Measurements from ENCODE around the gene UBE2H. TPM values are rescaled to one million over a fixed set of nuclear protein-coding genes. Genes with fewer than 3 reads are reported as not detected.

The UBE2H gene
- total and polyA plus RNA-seq, 2 of the 4 experiments (the other 2 are of a cell fraction): 34.6 to 49.4 TPM

- Histone ChIP-seq H3K36me3 (ENCODE audit: control insufficient read depth, insufficient read depth, low read length) (no peaks in the 10 kb centered on the region), H3K4me3 (ENCODE audit: insufficient read depth, low read depth, low read length) (no peak overlapping the region), H3K4me1 (ENCODE audit: control insufficient read depth, insufficient read depth, low read length) (peaks cover 15% of the 10 kb centered on the region), H4K20me1 (ENCODE audit: insufficient read depth, low read length) (no peaks in the 10 kb centered on the region), H2BK15ac (ENCODE audit: low read depth, low read length) (peak overlapping the region; percentile 93; the same call in 2 of the 3 replicates), H3K56ac (ENCODE audit: extremely low read depth, insufficient read depth, low read length) (no peak overlapping the region), H3K4ac (ENCODE audit: low read depth, low read length) (peak overlapping the region; percentile 81), H3K23ac (ENCODE audit: low read depth, low read length) (peak overlapping the region; percentile 31; the same call in 1 of the 2 replicates), H4K91ac (ENCODE audit: insufficient read depth, low read depth, low read length) (peak overlapping the region; percentile 41), H3K9me3 (ENCODE audit: control insufficient read depth, insufficient read depth, low read length) (no peaks in the 10 kb centered on the region), H2AK5ac (ENCODE audit: low read depth, low read length) (peak overlapping the region; percentile 81; the same call in 1 of the 2 replicates), H2BK120ac (ENCODE audit: low read depth, low read length) (peak overlapping the region; percentile 86), H3K9ac (ENCODE audit: low read depth, low read length) (no peak overlapping the region), H2AFZ (replicated peaks; ENCODE audit: low read length, poor library complexity) (peak overlapping the region; percentile 74), H3K14ac (replicated peaks; ENCODE audit: low read depth, low read length) (peak overlapping the region; percentile 55), H3K9me1 (ENCODE audit: insufficient read depth, low read length) (peaks cover 12% of the 10 kb centered on the region), H2BK5ac (ENCODE audit: low read depth, low read length, poor library complexity, severe bottlenecking) (peak overlapping the region; percentile 51), H3K18ac (ENCODE audit: low read depth, low read length) (peak overlapping the region; percentile 67), H2BK20ac (ENCODE audit: low read depth, low read length) (peak overlapping the region; percentile 68), H3K4me2 (ENCODE audit: low read depth, low read length) (no peak overlapping the region), H3K27ac (ENCODE audit: insufficient read depth, low read length) (peak overlapping the region; percentile 58; the same call in 1 of the 2 replicates), H4K8ac (ENCODE audit: low read depth in 2 of 2, low read length in 2 of 2) (peak overlapping the region; percentile 19 to 79; a peak in 3 of 4 replicates), H4K5ac (ENCODE audit: low read depth, low read length) (peak overlapping the region; percentile 59), H3K79me1 (ENCODE audit: low read depth in 1 of 2, low read length in 2 of 2) (no peaks in the 10 kb centered on the region; a peak in 1 of 4 replicates), H2AK9ac (replicated peaks; ENCODE audit: low read depth, low read length, poor library complexity) (peak overlapping the region; percentile 58), H3K27me3 (ENCODE audit: control insufficient read depth, insufficient read depth, low read length) (no peaks in the 10 kb centered on the region)
- CTCF ChIA-PET: interaction anchor here (0.8 kb wide), 1 partner anchor 33 kb away, joined by 3 read pairs; no protein-coding TSS in a partner anchor
- DNase-seq (no peak), ATAC-seq (ENCODE audit: low read depth) (no peak)
- 86% methylated on average over 8 of the region's 12 CpGs; no CpG with 5 or more reads in 1 of the 2 experiments for WGBS, 2 experiments (ENCODE audit: extremely low coverage in 2 of 2, insufficient read length in 1 of 2)
- in situ Hi-C loops (cut with MboI; ENCODE audit: low sequenced_read_pairs) (no loop called here), intact Hi-C loops (cut with micrococcal nuclease) (no loop called here), dilution Hi-C loops (cut with HindIII; ENCODE audit: low sequenced_read_pairs, unreplicated experiment) (no loop called here)
- no TSS peak for BruUV-seq (replicated peaks)
- no peak for TF ChIP-seq BHLHE40 (IDR thresholded peaks at IDR 0.05; ENCODE audit: low read depth, low read length)
- no peak for TF ChIP-seq SMC3 (IDR thresholded peaks at IDR 0.05; ENCODE audit: low read depth, low read length)
- peak; percentile 55 for TF ChIP-seq CEBPB (IDR thresholded peaks at IDR 0.05; ENCODE audit: low read depth, low read length)
- POLR2A ChIA-PET (ENCODE audit: unreplicated experiment): no interaction called here
Measured at GRCh38 chr7:129959471-129960203, 6.9 kb upstream of the UBE2H start.

Measured in IMR-90 (cell line).